GM12865 (cell line): ENCODE data around the gene RAB17.

Experiments used
- DNase-seq: peaks from one replicate; pipeline ENCODE4 v3.0.0; 2010; ENCODE audit warnings: low read depth
- H3K4me3 ChIP-seq: 2 replicates; pipeline ENCODE4 v1.5.1; 2011; ENCODE audit warnings: mild to moderate bottlenecking, low read depth, low read length, control low read depth
- TF ChIP-seq, protein P1 (sequence below): IDR thresholded peaks from 2 replicates; pipeline ENCODE4 v1.5.1; 2011; ENCODE audit warnings: low read length, control low read depth, low read depth, inconsistent platforms; ENCODE audit not compliant: insufficient read depth; ENCODE audit errors: missing control alignments

RAB17 gene

DNA sequence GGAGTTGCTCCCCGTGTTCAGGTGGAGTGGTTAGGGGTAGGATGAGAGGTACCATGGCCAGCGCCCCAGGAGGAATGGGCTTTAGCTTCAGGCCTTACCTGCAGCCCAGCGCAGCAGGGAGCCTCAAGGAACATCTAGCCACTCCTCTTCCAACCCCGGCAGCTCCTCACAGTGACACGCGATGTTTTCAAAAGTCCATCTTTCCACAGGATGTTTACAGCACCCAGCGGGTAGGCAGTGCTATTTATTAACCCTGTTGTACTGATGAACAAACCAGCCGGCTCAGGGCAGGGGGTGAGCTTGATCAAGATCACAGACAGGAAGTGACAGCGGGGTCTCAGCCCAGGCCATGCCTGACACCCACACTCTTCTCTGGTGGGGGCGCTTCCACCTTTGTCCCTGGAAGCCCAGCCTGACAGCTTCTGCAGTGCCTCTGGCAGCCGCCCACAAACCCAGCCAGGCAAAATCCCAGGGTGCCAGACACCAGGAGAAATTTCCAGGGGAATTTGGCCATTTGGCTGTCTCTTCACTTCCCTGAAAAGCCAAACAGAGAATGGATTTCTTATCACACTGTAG, 42.6 kb downstream of the RAB17 start:
- no peak for DNase-seq
- TF ChIP-seq, protein P1, sequence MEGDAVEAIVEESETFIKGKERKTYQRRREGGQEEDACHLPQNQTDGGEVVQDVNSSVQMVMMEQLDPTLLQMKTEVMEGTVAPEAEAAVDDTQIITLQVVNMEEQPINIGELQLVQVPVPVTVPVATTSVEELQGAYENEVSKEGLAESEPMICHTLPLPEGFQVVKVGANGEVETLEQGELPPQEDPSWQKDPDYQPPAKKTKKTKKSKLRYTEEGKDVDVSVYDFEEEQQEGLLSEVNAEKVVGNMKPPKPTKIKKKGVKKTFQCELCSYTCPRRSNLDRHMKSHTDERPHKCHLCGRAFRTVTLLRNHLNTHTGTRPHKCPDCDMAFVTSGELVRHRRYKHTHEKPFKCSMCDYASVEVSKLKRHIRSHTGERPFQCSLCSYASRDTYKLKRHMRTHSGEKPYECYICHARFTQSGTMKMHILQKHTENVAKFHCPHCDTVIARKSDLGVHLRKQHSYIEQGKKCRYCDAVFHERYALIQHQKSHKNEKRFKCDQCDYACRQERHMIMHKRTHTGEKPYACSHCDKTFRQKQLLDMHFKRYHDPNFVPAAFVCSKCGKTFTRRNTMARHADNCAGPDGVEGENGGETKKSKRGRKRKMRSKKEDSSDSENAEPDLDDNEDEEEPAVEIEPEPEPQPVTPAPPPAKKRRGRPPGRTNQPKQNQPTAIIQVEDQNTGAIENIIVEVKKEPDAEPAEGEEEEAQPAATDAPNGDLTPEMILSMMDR, result no peak
- H3K4me3 ChIP-seq, result no peak overlapping the region

DNA sequence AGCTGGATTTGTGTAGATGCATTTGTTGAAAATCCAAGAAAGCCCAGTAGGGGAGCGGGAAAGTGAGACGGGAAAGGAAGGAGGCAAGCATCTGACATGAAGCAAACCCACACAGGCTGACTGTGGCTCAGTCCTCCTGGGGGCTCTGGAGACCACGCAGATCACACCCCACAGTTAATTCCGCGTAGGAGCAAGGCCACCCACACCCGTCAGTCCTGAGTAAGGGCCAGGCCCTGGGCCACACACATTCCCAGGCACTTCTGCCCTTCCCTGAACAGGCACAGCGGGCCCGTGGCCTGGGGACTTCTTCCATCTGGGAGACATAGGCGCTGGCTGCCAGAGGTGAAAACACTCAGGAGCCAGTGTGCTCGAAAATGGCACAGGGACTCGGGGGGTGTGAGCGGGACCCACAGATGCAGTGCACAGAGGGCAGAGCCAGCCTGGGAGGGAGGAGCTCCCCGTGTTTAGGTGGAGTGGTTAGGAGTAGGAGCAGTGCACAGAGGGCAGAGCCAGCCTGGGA, 43.6 kb downstream of the RAB17 start:
- no peak for DNase-seq
- no peak overlapping the region for H3K4me3 ChIP-seq
- TF ChIP-seq, protein P1, result no peak

DNA sequence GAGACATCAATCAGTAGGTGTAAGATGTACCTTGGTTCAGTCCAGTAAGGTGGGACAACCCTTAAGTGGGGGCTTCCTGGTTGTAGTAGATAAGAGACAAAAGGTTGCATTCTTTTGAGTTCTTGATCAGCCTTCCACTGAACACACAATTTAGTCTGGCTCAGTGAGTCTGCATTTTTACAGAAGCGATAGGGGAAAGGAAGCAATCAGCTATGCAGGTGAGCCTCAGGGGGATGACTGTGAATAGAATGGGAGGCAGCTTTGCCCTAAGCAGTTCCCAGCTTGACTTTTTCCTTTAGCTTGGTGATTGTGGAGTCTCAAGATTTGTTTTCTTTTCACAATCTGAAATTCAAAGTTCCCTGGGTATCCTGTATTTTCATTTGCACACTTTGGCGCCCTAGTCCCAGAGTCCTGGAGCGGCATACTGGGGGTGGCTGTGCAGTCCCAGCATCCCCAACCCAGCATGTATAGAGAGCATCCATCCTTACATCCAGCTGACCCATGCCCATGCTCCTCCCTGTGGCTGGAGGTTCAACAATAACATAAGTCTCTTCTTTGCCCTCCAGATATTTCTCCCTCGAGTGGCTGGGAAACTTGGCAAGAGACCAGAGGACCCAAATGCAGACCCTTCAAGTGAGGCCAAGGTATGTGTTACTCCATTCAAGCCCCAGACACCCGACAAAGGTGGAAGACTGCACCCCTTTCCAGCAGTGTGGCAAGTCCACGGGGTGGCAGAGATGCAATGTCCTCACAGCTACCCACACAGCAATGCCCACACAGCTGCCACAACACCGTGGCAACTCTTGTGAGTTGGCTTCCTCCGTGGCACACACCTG, 44.3 kb downstream of the RAB17 start:
- TF ChIP-seq, protein P1, result no peak
- no peak for DNase-seq
- no peak overlapping the region for H3K4me3 ChIP-seq

DNA sequence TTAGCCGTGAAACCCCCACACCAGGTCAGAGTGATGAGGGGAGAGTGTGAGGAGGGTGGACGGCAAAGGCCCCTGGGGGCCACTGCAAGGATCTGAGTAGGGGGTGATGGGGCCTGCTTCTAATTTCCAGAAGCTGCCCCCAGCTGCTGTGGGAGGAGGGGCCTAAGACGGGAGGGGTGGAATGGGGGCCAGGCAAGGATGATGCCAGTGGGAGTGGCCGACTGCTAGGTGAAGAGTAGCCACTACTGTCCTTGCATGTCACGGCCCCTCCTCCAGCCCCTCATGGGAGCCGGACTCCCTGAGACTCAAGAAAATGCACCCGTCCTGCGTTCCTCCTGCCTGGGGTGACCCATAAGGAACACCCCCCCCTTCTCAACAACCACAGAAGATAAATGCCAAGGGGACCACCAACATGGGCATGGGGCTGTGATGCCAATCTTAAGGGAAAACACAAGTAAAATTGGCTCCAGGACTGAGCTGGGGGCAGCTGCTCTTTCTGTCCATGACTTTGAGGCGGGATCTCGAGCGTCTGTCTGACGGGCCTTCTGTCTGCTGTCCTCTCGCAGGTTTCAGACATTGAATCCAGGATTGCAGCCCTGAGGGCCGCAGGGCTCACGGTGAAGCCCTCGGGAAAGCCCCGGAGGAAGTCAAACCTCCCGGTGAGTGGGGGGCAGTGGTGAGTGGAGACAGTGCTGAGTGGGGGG, 48.4 kb downstream of the RAB17 start:
- TF ChIP-seq, protein P1, result no peak
- no peak overlapping the region for H3K4me3 ChIP-seq
- DNase-seq, result no peak

DNA sequence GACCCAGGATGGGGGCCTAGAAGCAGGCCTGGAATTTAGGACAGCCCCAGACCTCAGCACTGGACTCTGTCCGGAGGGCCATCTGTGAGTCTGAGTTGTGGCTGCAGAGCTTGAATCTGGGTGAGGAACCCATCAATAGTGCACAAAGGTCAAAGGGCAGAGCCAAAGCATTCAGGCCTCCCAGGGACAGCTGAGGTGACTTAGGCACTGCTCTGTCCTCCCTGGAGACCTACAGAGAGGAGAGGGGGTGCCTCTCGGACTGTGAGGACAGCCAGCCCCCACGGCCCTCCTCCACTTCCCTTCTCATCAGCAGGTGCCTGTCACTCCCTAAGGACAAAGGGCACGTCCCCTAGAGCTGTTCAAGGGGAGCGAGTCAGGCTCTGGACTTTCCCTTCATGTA, 49.3 kb downstream of the RAB17 start:
- TF ChIP-seq, protein P1, result no peak
- peak; percentile 35 for DNase-seq
- no peak overlapping the region for H3K4me3 ChIP-seq

DNA sequence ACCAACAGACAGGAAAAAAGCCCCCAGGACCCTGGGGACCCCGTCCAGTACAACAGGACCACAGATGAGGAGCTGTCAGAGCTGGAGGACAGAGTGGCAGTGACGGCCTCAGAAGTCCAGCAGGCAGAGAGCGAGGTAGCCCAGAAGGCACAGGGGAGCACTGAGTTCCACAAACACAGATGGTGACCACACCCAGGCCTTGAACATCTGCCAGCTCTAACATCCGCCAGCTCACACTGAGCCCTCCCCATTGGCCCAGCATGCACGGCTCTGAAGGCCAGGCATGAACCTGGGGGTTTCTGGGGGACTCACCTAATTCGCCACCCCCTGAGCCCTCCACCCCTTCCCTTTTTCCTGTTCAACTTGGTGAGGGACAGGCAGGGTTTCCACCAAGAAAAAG, 49.7 kb downstream of the RAB17 start:
- TF ChIP-seq, protein P1, result no peak
- DNase-seq, result peak; percentile 61
- no peak overlapping the region for H3K4me3 ChIP-seq
